B cell (primary cell): Measurements from ENCODE around the gene PSKH1. TPM values are rescaled to one million over a fixed set of nuclear protein-coding genes. Genes with fewer than 3 reads are reported as not detected.

Experiments used
- ATAC-seq: fragments of 200-7000 bp; cut with Tn5 transposase; one replicate; pipeline ENCODE4 v1.10.0; 2021; ENCODE audit warnings: low read depth, mild to moderate bottlenecking, moderate number of reproducible peaks, moderate library complexity
- CTCF ChIA-PET: fragments of 350-600 bp; sonication (Branson Sonifier 250); formaldehyde crosslinking; loops from one replicate; lab custom pipeline; 2021; ENCODE audit warnings: antibody characterized with exemption, inconsistent platforms; lab: Charles Lee
- POLR2A ChIA-PET: fragments of 350-600 bp; sonication (Branson Sonifier 250); formaldehyde crosslinking; loops from one replicate; lab custom pipeline; 2021; ENCODE audit warnings: antibody characterized with exemption; lab: Charles Lee
- DNase-seq: peaks from one replicate; pipeline ENCODE4 v3.0.0; 2013
- H2AFZ ChIP-seq: 2 replicates; pipeline ENCODE4 v1.6.1; 2012; ENCODE audit warnings: mild to moderate bottlenecking, low read depth, low read length; ENCODE audit not compliant: insufficient read depth, poor library complexity, severe bottlenecking
- H3K27ac ChIP-seq, 2 donors: 1 replicate in 1 of 2; 2 replicates in 1 of 2; pipeline ENCODE4 v1.5.1; 2012 to 2013; ENCODE audit warnings: low read length in 2 of 2, mild to moderate bottlenecking in 2 of 2, moderate library complexity in 1 of 2
- H3K27me3 ChIP-seq, 4 experiments: fragments of 200-600 bp in 1 of 4; sonication (generic) in 1 of 4; replicated peaks in 1 of 4; 1 replicate in 2 of 4; 2 replicates in 2 of 4; pipeline versions ENCODE4 v1.6.1 to v1.7.0; 2013 to 2016; ENCODE audit warnings: low read length in 3 of 4, mild to moderate bottlenecking in 2 of 4, mixed read lengths in 1 of 4, moderate library complexity in 1 of 4; ENCODE audit not compliant: insufficient read depth in 4 of 4, control insufficient read depth in 3 of 4; ENCODE audit errors: control extremely low read depth in 1 of 4
- H3K36me3 ChIP-seq, 2 experiments: replicated peaks in 1 of 2; 1 replicate in 1 of 2; 2 replicates in 1 of 2; pipeline versions ENCODE4 v1.6.1 to v1.7.1; 2013; ENCODE audit warnings: low read length in 1 of 2; ENCODE audit not compliant: insufficient read depth in 2 of 2, control insufficient read depth in 1 of 2; ENCODE audit errors: control extremely low read depth in 1 of 2, extremely low read depth in 1 of 2
- H3K4me1 ChIP-seq, 2 donors: fragments of 200-600 bp in 1 of 2; sonication (generic) in 1 of 2; 1 replicate in 1 of 2; 2 replicates in 1 of 2; pipeline versions ENCODE4 v1.5.1 to v1.6.1; 2013 to 2017; ENCODE audit warnings: low read length in 2 of 2; ENCODE audit not compliant: control insufficient read depth in 2 of 2, insufficient read depth in 2 of 2
- H3K4me2 ChIP-seq: replicated peaks from 2 replicates; pipeline ENCODE3; 2012; ENCODE audit warnings: mild to moderate bottlenecking, low read depth, low read length; ENCODE audit not compliant: poor library complexity, severe bottlenecking
- H3K4me3 ChIP-seq, 5 experiments: fragments of 200-600 bp in 1 of 5; sonication (generic) in 1 of 5; 1 replicate in 3 of 5; 2 replicates in 2 of 5; pipeline versions ENCODE4 v1.5.1 to v1.7.0; 2011 to 2016; ENCODE audit warnings: low read length in 4 of 5, mild to moderate bottlenecking in 4 of 5, low read depth in 2 of 5, control low read depth in 1 of 5, moderate library complexity in 1 of 5; ENCODE audit not compliant: insufficient read depth in 1 of 5; ENCODE audit errors: control extremely low read depth in 1 of 5, extremely low read depth in 1 of 5
- H3K79me2 ChIP-seq: fragments of 200-600 bp; sonication (generic); one replicate; pipeline ENCODE4 v1.6.0; 2016; ENCODE audit warnings: low read length; ENCODE audit not compliant: control insufficient read depth, insufficient read depth
- H3K9ac ChIP-seq: fragments of 200-600 bp; sonication (generic); 2 replicates; pipeline ENCODE4 v1.6.1; 2017; ENCODE audit warnings: mild to moderate bottlenecking, low read length, moderate library complexity
- H3K9me3 ChIP-seq, 3 donors: one replicate each; pipeline versions ENCODE4 v1.6.1 to v1.7.1; 2013; ENCODE audit warnings: low read length in 2 of 3; ENCODE audit not compliant: control insufficient read depth in 2 of 3, insufficient read depth in 1 of 3; ENCODE audit errors: control extremely low read depth in 1 of 3
- H4K20me1 ChIP-seq: 2 replicates; pipeline ENCODE4 v1.6.0; 2012; ENCODE audit warnings: mild to moderate bottlenecking, low read length; ENCODE audit not compliant: insufficient read depth, control insufficient read depth, poor library complexity, severe bottlenecking
- H3K27ac Mint-ChIP-seq: one replicate; pipeline ENCODE4 v1.8.0; 2021; ENCODE audit warnings: mixed read lengths
- H3K27me3 Mint-ChIP-seq: one replicate; pipeline ENCODE4 v1.8.0; 2021; ENCODE audit warnings: mixed read lengths
- H3K4me1 Mint-ChIP-seq: one replicate; pipeline ENCODE4 v1.8.0; 2021; ENCODE audit warnings: mixed read lengths
- H3K4me3 Mint-ChIP-seq: one replicate; pipeline ENCODE4 v1.8.0; 2021; ENCODE audit warnings: mixed read lengths
- H3K9me3 Mint-ChIP-seq: one replicate; pipeline ENCODE4 v1.8.0; 2022; ENCODE audit warnings: mixed read lengths; ENCODE audit not compliant: insufficient read depth
- CTCF ChIP-seq: fragments of 200-600 bp; IDR thresholded peaks from one replicate; pipeline ENCODE4 v1.8.0; 2022; ENCODE audit warnings: antibody characterized with exemption, mild to moderate bottlenecking
- EZH2 ChIP-seq: IDR thresholded peaks from 2 replicates; pipeline ENCODE4 v1.6.1; 2012; ENCODE audit warnings: borderline replicate concordance, low read depth, mild to moderate bottlenecking, moderate library complexity, low read length; ENCODE audit not compliant: insufficient read depth, poor library complexity, severe bottlenecking
- WGBS: methylation state at CpG from one replicate; pipeline ENCODE4 v1.1.5; 2013; ENCODE audit warnings: missing lambda C conversion rate; ENCODE audit not compliant: insufficient coverage; 5-methylcytosine and 5-hydroxymethylcytosine counted together
- intact Hi-C: fragments of 100-400 bp; cut with micrococcal nuclease; formaldehyde crosslinking; loops from one replicate; pipeline ENCODE4 v1.10.0; 2022
- polyA plus RNA-seq: library from polyadenylated mRNA; depleted of rRNA; stranded (reverse); fragments of >200 nt; gene quantifications from 2 replicates; pipeline ENCODE4 v1.2.3, GENCODE V29; 2012
- total RNA-seq, 2 donors: library from RNA; stranded (reverse); fragments of 120-200 nt in 1 of 2; gene quantifications; 1 replicate in 1 of 2; 2 replicates in 1 of 2; pipeline versions ENCODE4 v1.2.3 to v1.2.4, GENCODE V29; 2013 to 2022

Gene PSKH1
- total and polyA plus RNA-seq, 2 donors (not counting 1 experiment from before 2014, with no cell fraction given) = 20.1 to 29.1 TPM

- intact Hi-C loops = no loop called here
- no CpG with 5 or more reads among the region's 3 CpGs for WGBS
- POLR2A ChIA-PET = no interaction called here
- CTCF ChIA-PET = interaction anchor here (1.1 to 1.5 kb wide), 3 partner anchors 25 to 50 kb away, joined by 3 to 4 read pairs (median 4); partner anchors contain the start of gene TSNAXIP1
- Mint-ChIP-seq H3K27ac (no peak overlapping the region), H3K4me3 (no peak overlapping the region), H3K4me1 (peaks cover 28% of the 10 kb centered on the region), H3K27me3 (no peaks in the 10 kb centered on the region), H3K9me3 (no peaks in the 10 kb centered on the region)
- Histone ChIP-seq H3K36me3 (peaks cover 0 to 18% of the 10 kb centered on the region in 2 experiments), H3K4me1 (no peaks in the 10 kb centered on the region), H4K20me1 (peaks cover 79% of the 10 kb centered on the region), H3K27ac (no peak overlapping the region), H3K27me3 (no peaks in the 10 kb centered on the region), H3K4me2 (no peak overlapping the region), H3K4me3 (no peak overlapping the region), H2AFZ (no peak overlapping the region), H3K79me2 (peaks cover 99% of the 10 kb centered on the region), H3K9ac (no peak overlapping the region), H3K9me3 (no peaks in the 10 kb centered on the region)
- DNase-seq = no peak
- no peak for TF ChIP-seq EZH2
- TF ChIP-seq CTCF = no peak
- ATAC-seq = no peak
These were observed 35.4 kb upstream of the PSKH1 start for GRCh38 chr16:67857547-67858233.

DNA sequence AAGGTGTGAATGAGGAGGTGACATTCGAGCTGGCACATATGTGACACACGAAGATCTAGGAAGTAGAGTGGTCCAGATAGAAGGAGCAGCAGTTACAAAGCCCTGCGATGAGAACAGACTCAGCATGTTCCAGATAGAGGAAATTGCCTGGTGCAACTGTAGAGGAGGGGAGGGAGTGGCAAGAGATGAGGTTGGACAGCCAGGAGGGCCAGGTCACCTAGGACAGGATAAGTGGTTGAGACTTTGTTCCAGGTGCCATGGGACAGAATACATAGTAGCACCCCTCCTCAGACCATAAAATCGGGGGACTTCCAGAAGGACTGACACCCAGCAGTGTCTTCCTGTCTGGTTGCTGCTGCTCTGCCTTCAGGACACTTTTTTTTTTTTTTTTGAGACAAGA, 34.6 kb upstream of the PSKH1 start:
- ChIA-PET CTCF (interaction anchor here (1.0 to 1.5 kb wide), 3 partner anchors 25 to 51 kb away, joined by 3 to 4 read pairs (median 3); partner anchors contain the start of gene TSNAXIP1), POLR2A (interaction anchor here (0.7 kb wide), 1 partner anchor 134 kb away, joined by 6 read pairs; no protein-coding TSS in a partner anchor)
- WGBS = 83% methylated on average over 4 of the region's 4 CpGs
- Histone ChIP-seq H3K9me3 (no peaks in the 10 kb centered on the region), H4K20me1 (peaks cover 79% of the 10 kb centered on the region), H3K27me3 (no peaks in the 10 kb centered on the region), H3K4me3 (no peak overlapping the region), H3K4me1 (no peaks in the 10 kb centered on the region), H3K27ac (no peak overlapping the region), H3K9ac (no peak overlapping the region), H2AFZ (no peak overlapping the region), H3K4me2 (no peak overlapping the region), H3K79me2 (peaks cover 99% of the 10 kb centered on the region), H3K36me3 (peaks cover 0 to 18% of the 10 kb centered on the region in 2 experiments)
- Mint-ChIP-seq H3K9me3 (no peaks in the 10 kb centered on the region), H3K4me1 (peaks cover 28% of the 10 kb centered on the region), H3K4me3 (no peak overlapping the region), H3K27ac (no peak overlapping the region), H3K27me3 (no peaks in the 10 kb centered on the region)
- ATAC-seq (no peak), DNase-seq (no peak)
- TF ChIP-seq CTCF (no peak), EZH2 (no peak)
- intact Hi-C loops = no loop called here
